ENCODE data around the gene TENT5C.

DNA sequence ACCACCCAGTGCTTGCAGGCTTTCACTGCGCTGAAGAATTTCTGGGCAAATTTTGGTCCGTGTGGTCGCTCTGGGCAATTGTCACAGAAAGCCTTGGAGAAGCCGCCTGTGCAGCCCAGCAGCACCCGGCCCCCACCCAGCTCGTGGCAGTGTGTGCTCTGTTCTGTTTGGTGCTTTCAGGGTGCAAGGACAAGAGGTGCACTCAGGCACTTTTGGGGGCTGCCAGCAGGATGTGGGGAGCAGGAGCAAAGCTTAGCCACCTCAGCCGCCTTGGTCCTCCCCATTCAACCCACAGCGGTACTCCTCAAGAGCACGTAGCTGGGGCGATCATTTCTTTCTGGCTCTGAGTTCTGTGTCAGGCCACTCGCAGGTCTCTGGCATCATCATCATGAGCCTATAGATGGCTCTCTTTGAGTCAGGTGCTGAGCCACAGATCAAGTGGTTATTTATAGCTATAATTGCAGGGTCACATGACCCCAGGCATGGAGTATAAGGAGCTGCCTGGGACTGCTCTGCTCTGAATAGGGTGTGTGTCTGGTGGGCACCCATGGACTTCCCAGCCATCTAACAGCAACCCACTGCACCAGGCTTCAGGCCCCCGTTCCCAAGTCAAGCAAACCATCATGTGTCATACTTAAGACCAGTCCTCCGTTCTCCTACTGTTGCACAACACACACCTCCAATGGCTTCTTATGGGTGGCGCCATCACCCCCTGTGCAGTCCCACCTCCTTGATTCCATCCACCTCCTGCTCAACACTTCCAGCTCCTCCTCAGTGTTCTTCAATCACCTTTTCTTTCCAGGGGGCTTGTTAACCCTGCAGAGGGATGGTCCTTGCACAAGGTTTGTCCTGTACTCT, 18.1 kb upstream of the TENT5C start:
- TF ChIP-seq, protein P1, sequence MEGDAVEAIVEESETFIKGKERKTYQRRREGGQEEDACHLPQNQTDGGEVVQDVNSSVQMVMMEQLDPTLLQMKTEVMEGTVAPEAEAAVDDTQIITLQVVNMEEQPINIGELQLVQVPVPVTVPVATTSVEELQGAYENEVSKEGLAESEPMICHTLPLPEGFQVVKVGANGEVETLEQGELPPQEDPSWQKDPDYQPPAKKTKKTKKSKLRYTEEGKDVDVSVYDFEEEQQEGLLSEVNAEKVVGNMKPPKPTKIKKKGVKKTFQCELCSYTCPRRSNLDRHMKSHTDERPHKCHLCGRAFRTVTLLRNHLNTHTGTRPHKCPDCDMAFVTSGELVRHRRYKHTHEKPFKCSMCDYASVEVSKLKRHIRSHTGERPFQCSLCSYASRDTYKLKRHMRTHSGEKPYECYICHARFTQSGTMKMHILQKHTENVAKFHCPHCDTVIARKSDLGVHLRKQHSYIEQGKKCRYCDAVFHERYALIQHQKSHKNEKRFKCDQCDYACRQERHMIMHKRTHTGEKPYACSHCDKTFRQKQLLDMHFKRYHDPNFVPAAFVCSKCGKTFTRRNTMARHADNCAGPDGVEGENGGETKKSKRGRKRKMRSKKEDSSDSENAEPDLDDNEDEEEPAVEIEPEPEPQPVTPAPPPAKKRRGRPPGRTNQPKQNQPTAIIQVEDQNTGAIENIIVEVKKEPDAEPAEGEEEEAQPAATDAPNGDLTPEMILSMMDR (IDR thresholded peaks at IDR 0.05; ENCODE audit: low read depth, low read length, poor library complexity, severe bottlenecking): no peak
- TF ChIP-seq EZH2phosphoT487 (IDR thresholded peaks at IDR 0.05; ENCODE audit: borderline replicate concordance, low read length): no peak

Measured in DOHH2 (cell line).